Forelimb muscle (tissue), 1 donor: ENCODE results near the gene THBS1. TPM values are rescaled to one million over a fixed set of nuclear protein-coding genes. Genes with fewer than 3 reads are reported as not detected.
A peak's percentile ranks its signal among the peaks of the same experiment; 100 is the strongest.

ENCODE experiments used
- DNase-seq: peaks from one replicate; pipeline ENCODE4 v3.0.0-alpha.2; 2013; ENCODE audit warnings: low read depth
- polyA plus RNA-seq: library from polyadenylated mRNA; unstranded; fragments of 120-200 nt; gene quantifications from one replicate; pipeline ENCODE4 v1.2.1, GENCODE V29; 2013; ENCODE audit not compliant: insufficient read length

Gene THBS1
- polyA plus RNA-seq, result 46.5 TPM

- DNase-seq, result peak; percentile 38
Measured at GRCh38 chr15:39580485-39581241, at the start of gene THBS1. Gene THBS1, plus strand, starts transcription at chr15:39581079. Its CDS starts 779 bp downstream, at chr15:39581858.

- DNase-seq, result no peak
Measured at GRCh38 chr15:39534996-39535395, 45.9 kb upstream of the THBS1 start.

- DNase-seq, result no peak
Measured at GRCh38 chr15:39535466-39535865, 45.4 kb upstream of the THBS1 start.

- DNase-seq, result no peak
Measured at GRCh38 chr15:39538936-39539335, 41.9 kb upstream of the THBS1 start.

- no peak for DNase-seq
Measured at GRCh38 chr15:39539466-39539865, 41.4 kb upstream of the THBS1 start.

- no peak for DNase-seq
Measured at GRCh38 chr15:39539973-39540558, 40.8 kb upstream of the THBS1 start.

- no peak for DNase-seq
Measured at GRCh38 chr15:39542385-39543065, 38.4 kb upstream of the THBS1 start.

GRCh38 chr15:39543651-39544050 lies 37.2 kb upstream of the THBS1 start:
- DNase-seq, result no peak

GRCh38 chr15:39546842-39547241 lies 34.0 kb upstream of the THBS1 start:
- DNase-seq, result no peak

GRCh38 chr15:39548561-39548960 lies 32.3 kb upstream of the THBS1 start:
- DNase-seq, result no peak

GRCh38 chr15:39549912-39550311 lies 31.0 kb upstream of the THBS1 start:
- no peak for DNase-seq

GRCh38 chr15:39551476-39551875 lies 29.4 kb upstream of the THBS1 start:
- DNase-seq, result no peak

- no peak for DNase-seq
Measured at GRCh38 chr15:39552556-39552955, 28.3 kb upstream of the THBS1 start.

GRCh38 chr15:39553947-39554693 lies 26.8 kb upstream of the THBS1 start:
- no peak for DNase-seq

GRCh38 chr15:39554746-39555387 lies 26.0 kb upstream of the THBS1 start:
- no peak for DNase-seq

- DNase-seq, result no peak
Measured at GRCh38 chr15:39555885-39556284, 25.0 kb upstream of the THBS1 start.

GRCh38 chr15:39556461-39556860 lies 24.4 kb upstream of the THBS1 start:
- no peak for DNase-seq

- DNase-seq, result no peak
Measured at GRCh38 chr15:39558421-39558820, 22.5 kb upstream of the THBS1 start.

GRCh38 chr15:39564972-39565665 lies 15.8 kb upstream of the THBS1 start:
- no peak for DNase-seq

GRCh38 chr15:39565851-39566250 lies 15.0 kb upstream of the THBS1 start:
- no peak for DNase-seq

GRCh38 chr15:39573287-39573686 lies 7.6 kb upstream of the THBS1 start:
- DNase-seq, result no peak
